Measurements from ENCODE around the gene ERVMER34-1. TPM values are rescaled to one million over a fixed set of nuclear protein-coding genes. Genes with fewer than 3 reads are reported as not detected.

ERVMER34-1 gene
- total RNA-seq, 2 donors from 2014 or later, result not detected

Other genes with a start within 250 kb of the ERVMER34-1 start
- 10 to 100 TPM; 22.5 to 24.0 TPM for gene USP46, start 92.1 kb downstream of the ERVMER34-1 start, total RNA-seq
- not detected for gene RASL11B, start 110.9 kb upstream of the ERVMER34-1 start, total RNA-seq

All from T-helper 17 cell (primary cell).